Ovary (tissue), 9 donors: ENCODE data around the gene CARMIL1. TPM values are rescaled to one million over a fixed set of nuclear protein-coding genes. Genes with fewer than 3 reads are reported as not detected.
"Not testable (repeated sequence)": the region's sequence is repeated elsewhere in the genome, so short reads cannot be mapped to it uniquely, and the experiment has no call there.

Experiments
- DNase-seq, 5 donors: peaks; one replicate each; pipeline ENCODE4 v3.0.0-alpha.2; 2019 to 2020
- H3K27ac ChIP-seq, 2 donors: fragments of 200-600 bp; one replicate each; pipeline versions ENCODE4 v1.5.1 to v1.8.0; 2019 to 2022
- H3K27me3 ChIP-seq: fragments of 200-600 bp; one replicate; pipeline ENCODE4 v1.8.0; 2022
- H3K36me3 ChIP-seq: fragments of 200-600 bp; sonication (generic); one replicate; pipeline ENCODE4 v1.5.1; 2019
- H3K4me1 ChIP-seq: one replicate; pipeline ENCODE4 v1.8.1; 2013; ENCODE audit warnings: mild to moderate bottlenecking, moderate library complexity; ENCODE audit not compliant: insufficient read depth
- H3K4me3 ChIP-seq: fragments of 200-600 bp; sonication (generic); one replicate; pipeline ENCODE4 v1.5.1; 2017
- H3K9me3 ChIP-seq, 2 donors: fragments of 200-600 bp in 1 of 2; sonication (generic) in 1 of 2; one replicate each; pipeline versions ENCODE4 v1.5.1 to v1.8.1; 2013 to 2019; ENCODE audit warnings: mild to moderate bottlenecking in 1 of 2, moderate library complexity in 1 of 2
- CTCF ChIP-seq, 3 donors: fragments of 450-650 bp in 2 of 3; fragments of 200-600 bp in 1 of 3; IDR thresholded peaks; one replicate each; pipeline versions ENCODE4 v1.5.1 to v1.8.0; 2016 to 2022; ENCODE audit warnings: antibody characterized with exemption in 3 of 3, mild to moderate bottlenecking in 1 of 3
- EP300 ChIP-seq: sonication (generic); formaldehyde crosslinking; IDR thresholded peaks from one replicate; pipeline ENCODE4 v1.6.1; 2017; ENCODE audit warnings: antibody characterized with exemption
- POLR2A ChIP-seq: fragments of 450-650 bp; IDR thresholded peaks from one replicate; pipeline ENCODE4 v1.6.1; 2017; ENCODE audit warnings: antibody characterized with exemption, mild to moderate bottlenecking, moderate library complexity
- WGBS, 3 donors: extraction: QIAGEN DNeasy Blood & Tissue Kit in 1 of 3; methylation state at CpG; one replicate each; pipeline versions ENCODE4 v1.1.5 to v1.1.7; 2013 to 2017; 5-methylcytosine and 5-hydroxymethylcytosine counted together
- intact Hi-C, 4 donors: fragments of 100-400 bp; cut with DNase I; formaldehyde crosslinking; loops; one replicate each; pipeline versions ENCODE4 v1.11.0 to v1.15.1; 2022 to 2023
- polyA plus RNA-seq, 2 donors: library from polyadenylated mRNA; stranded (reverse); fragments of 200-250 nt in 1 of 2; fragments of 350-450 nt in 1 of 2; fragmentation: Illumina TruSeq in 1 of 2; extraction: RNeasy Lipid Tissue Mini Kit (QIAGEN cat#74804) in 1 of 2; gene quantifications; one replicate each; pipeline ENCODE4 v1.2.3, GENCODE V29; 2013 to 2014
- total RNA-seq, 7 donors: library from RNA; depleted of rRNA in 2 of 7; stranded (reverse); fragments of >200 nt in 2 of 7; fragmentation: NEBNext Ultra II Directional in 3 of 7; extraction: Animal tissue kit (Norgen Biotek cat#: 25700) in 3 of 7; gene quantifications; one replicate each; pipeline versions ENCODE4 v1.1.0 to v1.2.4, GENCODE V29; 2016 to 2023
- donor health status: DM: no; HTN: no; CAD: no; lungs with moderate emphysema.
- donor health status: DM: no; HTN: no; CAD: no.
- donor health status: Bipolar disorder and iron deficiency.
- donor health status: DM: yes; HTN: yes; CAD: no.
- donor health status: DM: no; HTN: no; CAD: no.
- donor health status: DM: yes; HTN: yes; CAD: no.

CARMIL1 gene
- total and polyA plus RNA-seq, 9 donors = 6.4 to 25.6 (median 16.8) TPM

GRCh38 chr6:25582101-25582500 is 302.9 kb downstream of the CARMIL1 start:
- TF ChIP-seq CTCF (IDR thresholded peaks at IDR 0.05) = no peak
- TF ChIP-seq EP300 = no peak
- no peak for TF ChIP-seq POLR2A
- no peak overlapping the region for H3K27ac ChIP-seq
- no peaks in the 10 kb centered on the region for H3K4me1 ChIP-seq
- H3K27me3 ChIP-seq = no peaks in the 10 kb centered on the region
- intact Hi-C loops = no loop called here
- WGBS, 3 donors = 92 to 94% (median 93%) methylated on average over 4 of the region's 4 CpGs
- no peak for DNase-seq
- H3K9me3 ChIP-seq = no peaks in the 10 kb centered on the region
- no peak overlapping the region for H3K4me3 ChIP-seq
- no peaks in the 10 kb centered on the region for H3K36me3 ChIP-seq

GRCh38 chr6:25583099-25583498 is 303.9 kb downstream of the CARMIL1 start:
- Histone ChIP-seq H3K4me3 (no peak overlapping the region), H3K36me3 (no peaks in the 10 kb centered on the region), H3K27ac (no peak overlapping the region), H3K4me1 (no peaks in the 10 kb centered on the region), H3K9me3 (no peaks in the 10 kb centered on the region), H3K27me3 (no peaks in the 10 kb centered on the region)
- intact Hi-C loops = no loop called here
- TF ChIP-seq CTCF (IDR thresholded peaks at IDR 0.05) (no peak), POLR2A (no peak), EP300 (no peak)
- DNase-seq = no peak

- TF ChIP-seq POLR2A = no peak
- no peak for TF ChIP-seq EP300
- no peak for TF ChIP-seq CTCF (IDR thresholded peaks at IDR 0.05)
- Histone ChIP-seq H3K4me1 (no peaks in the 10 kb centered on the region), H3K36me3 (no peaks in the 10 kb centered on the region), H3K9me3 (no peaks in the 10 kb centered on the region), H3K4me3 (no peak overlapping the region), H3K27me3 (no peaks in the 10 kb centered on the region), H3K27ac (no peak overlapping the region)
- intact Hi-C loops = no loop called here
- 70 to 86% (median 73%) methylated on average over 3 of the region's 3 CpGs for WGBS, 3 donors
- no peak for DNase-seq
Observed at GRCh38 chr6:25583906-25584305, 304.7 kb downstream of the CARMIL1 start.

- no peak for DNase-seq
- TF ChIP-seq EP300 (no peak), CTCF (IDR thresholded peaks at IDR 0.05) (no peak), POLR2A (no peak)
- Histone ChIP-seq H3K27me3 (no peaks in the 10 kb centered on the region), H3K9me3 (no peaks in the 10 kb centered on the region), H3K36me3 (no peaks in the 10 kb centered on the region), H3K27ac (no peak overlapping the region), H3K4me3 (no peak overlapping the region), H3K4me1 (no peaks in the 10 kb centered on the region)
- intact Hi-C loops = no loop called here
- 93 to 97% (median 95%) methylated on average over 4 of the region's 4 CpGs for WGBS, 3 donors
Observed at GRCh38 chr6:25585225-25585624, 306.1 kb downstream of the CARMIL1 start.

GRCh38 chr6:25586119-25586518 is 306.9 kb downstream of the CARMIL1 start:
- intact Hi-C loops, H3K36me3 ChIP-seq, DNase-seq, H3K27me3 ChIP-seq, H3K4me1 ChIP-seq, H3K27ac ChIP-seq, H3K9me3 ChIP-seq, H3K4me3 ChIP-seq: not testable (repeated sequence)
- WGBS, 3 donors = 92 to 96% (median 96%) methylated on average over 23 to 30 of the region's 30 CpGs
